Measurements from ENCODE around the gene OR6N1.

Gene OR6N1

DNA sequence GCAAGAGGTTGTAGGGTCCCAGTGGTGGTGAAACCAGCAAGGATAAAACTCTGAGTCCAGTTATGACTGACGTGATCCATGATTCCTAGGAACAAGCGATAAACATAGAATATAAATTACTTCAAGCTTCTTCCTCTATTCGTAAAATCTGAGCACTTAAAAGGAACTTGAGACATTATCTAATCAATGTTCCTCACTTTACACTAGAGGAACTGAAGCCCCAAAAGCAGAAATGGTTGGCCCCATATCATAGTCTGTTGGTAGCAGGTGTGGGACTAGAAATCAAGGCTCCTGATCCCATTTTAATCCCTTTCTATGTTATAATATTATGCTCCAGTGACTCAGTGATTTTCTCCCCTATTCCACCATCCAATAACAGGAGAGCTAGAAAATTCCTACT, 37.3 kb upstream of the OR6N1 start:
- Histone ChIP-seq H3K4me1 (ENCODE audit: control insufficient read depth, insufficient read depth, low read length, unreplicated experiment) (no peaks in the 10 kb centered on the region), H3K36me3 (ENCODE audit: insufficient read depth, low read length) (no peaks in the 10 kb centered on the region), H3K27ac (ENCODE audit: low read depth, low read length) (no peak overlapping the region), H2AFZ (ENCODE audit: low read length, unreplicated experiment) (no peak overlapping the region), H3K4me3 (ENCODE audit: low read depth, low read length) (no peak overlapping the region), H3K27me3 (ENCODE audit: insufficient read depth, low read length) (no peaks in the 10 kb centered on the region), H3K79me2 (ENCODE audit: control insufficient read depth, insufficient read depth, low read length, unreplicated experiment) (no peaks in the 10 kb centered on the region)

DNA sequence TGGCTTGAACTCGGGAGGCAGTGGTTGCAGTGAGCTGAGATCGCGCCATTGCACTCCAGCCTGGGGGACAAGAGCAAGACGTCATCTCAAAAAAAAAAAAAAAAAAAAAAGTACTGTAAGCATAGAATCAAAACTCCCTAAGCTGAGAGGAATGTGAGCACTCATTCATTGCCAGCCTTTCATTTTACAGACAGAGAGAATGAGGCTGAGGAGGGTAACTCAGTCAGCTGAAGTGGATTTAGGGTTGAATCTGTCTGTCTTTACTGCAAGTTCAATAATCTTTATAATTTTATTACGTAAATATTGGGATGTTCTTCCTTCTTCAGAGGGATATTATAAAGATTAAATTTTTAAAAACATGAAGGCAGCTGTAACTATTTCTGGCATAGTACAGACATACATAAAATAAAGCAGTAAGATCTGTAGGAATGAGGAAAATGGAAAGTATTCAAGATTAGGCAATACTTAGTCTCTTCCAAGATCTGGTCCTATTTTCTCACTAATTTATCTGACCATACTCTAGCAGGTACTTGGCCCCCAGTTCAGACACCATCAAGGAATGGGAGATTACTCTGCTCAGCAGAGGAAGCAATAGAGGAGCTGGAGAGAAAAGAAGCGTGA, 35.0 kb upstream of the OR6N1 start:
- Histone ChIP-seq H3K4me1 (ENCODE audit: control insufficient read depth, insufficient read depth, low read length, unreplicated experiment) (no peaks in the 10 kb centered on the region), H3K36me3 (ENCODE audit: insufficient read depth, low read length) (no peaks in the 10 kb centered on the region), H3K4me3 (ENCODE audit: low read depth, low read length) (no peak overlapping the region), H2AFZ (ENCODE audit: low read length, unreplicated experiment) (no peak overlapping the region), H3K27ac (ENCODE audit: low read depth, low read length) (no peak overlapping the region), H3K27me3 (ENCODE audit: insufficient read depth, low read length) (no peaks in the 10 kb centered on the region), H3K79me2 (ENCODE audit: control insufficient read depth, insufficient read depth, low read length, unreplicated experiment) (no peaks in the 10 kb centered on the region)

DNA sequence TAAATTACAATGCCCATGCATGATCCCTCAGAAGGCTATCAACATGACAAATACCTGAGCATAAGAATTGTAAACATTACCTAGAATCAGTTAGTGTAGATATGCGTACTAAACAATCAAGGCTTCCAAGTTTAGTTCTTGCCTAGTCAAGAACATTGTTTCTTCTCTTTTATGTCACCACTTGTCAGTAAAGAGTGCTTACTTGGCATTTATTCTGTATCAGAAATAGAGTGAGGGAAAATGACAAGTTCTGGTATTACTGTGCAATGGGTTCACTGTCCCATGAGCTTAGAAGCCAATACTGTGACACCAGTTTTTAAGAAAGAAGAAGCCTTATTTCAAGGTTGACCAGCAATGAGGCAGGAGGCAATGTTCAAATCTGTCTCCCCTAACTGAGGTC, 31.7 kb upstream of the OR6N1 start:
- Histone ChIP-seq H3K79me2 (ENCODE audit: control insufficient read depth, insufficient read depth, low read length, unreplicated experiment) (no peaks in the 10 kb centered on the region), H3K4me1 (ENCODE audit: control insufficient read depth, insufficient read depth, low read length, unreplicated experiment) (no peaks in the 10 kb centered on the region), H3K27ac (ENCODE audit: low read depth, low read length) (no peak overlapping the region), H3K27me3 (ENCODE audit: insufficient read depth, low read length) (peaks cover 8% of the 10 kb centered on the region; the same call in 1 of the 2 replicates), H2AFZ (ENCODE audit: low read length, unreplicated experiment) (no peak overlapping the region), H3K4me3 (ENCODE audit: low read depth, low read length) (no peak overlapping the region), H3K36me3 (ENCODE audit: insufficient read depth, low read length) (no peaks in the 10 kb centered on the region)

DNA sequence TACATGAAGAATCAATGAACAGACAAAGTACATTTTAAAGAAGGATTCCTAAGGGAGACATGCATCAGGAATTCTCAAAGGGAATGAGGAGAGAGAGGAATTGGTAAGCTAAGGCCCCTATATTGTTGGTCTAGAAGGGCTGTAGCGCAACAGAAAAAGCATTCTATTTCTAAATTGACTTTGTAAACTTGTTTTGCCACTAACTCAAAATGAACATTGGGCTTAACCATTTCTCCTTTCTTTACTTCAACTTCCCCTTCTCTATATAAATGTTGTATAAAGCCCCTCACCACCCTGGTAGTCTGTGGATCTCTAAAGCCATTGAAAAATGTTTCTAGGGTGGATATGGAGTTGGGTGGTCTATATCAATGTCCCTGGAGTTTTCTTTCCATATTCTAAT, 29.4 kb upstream of the OR6N1 start:
- Histone ChIP-seq H3K4me3 (ENCODE audit: low read depth, low read length) (no peak overlapping the region), H3K27ac (ENCODE audit: low read depth, low read length) (no peak overlapping the region), H3K36me3 (ENCODE audit: insufficient read depth, low read length) (no peaks in the 10 kb centered on the region), H2AFZ (ENCODE audit: low read length, unreplicated experiment) (no peak overlapping the region), H3K27me3 (ENCODE audit: insufficient read depth, low read length) (peaks cover 8% of the 10 kb centered on the region; the same call in 1 of the 2 replicates), H3K79me2 (ENCODE audit: control insufficient read depth, insufficient read depth, low read length, unreplicated experiment) (no peaks in the 10 kb centered on the region), H3K4me1 (ENCODE audit: control insufficient read depth, insufficient read depth, low read length, unreplicated experiment) (no peaks in the 10 kb centered on the region)

DNA sequence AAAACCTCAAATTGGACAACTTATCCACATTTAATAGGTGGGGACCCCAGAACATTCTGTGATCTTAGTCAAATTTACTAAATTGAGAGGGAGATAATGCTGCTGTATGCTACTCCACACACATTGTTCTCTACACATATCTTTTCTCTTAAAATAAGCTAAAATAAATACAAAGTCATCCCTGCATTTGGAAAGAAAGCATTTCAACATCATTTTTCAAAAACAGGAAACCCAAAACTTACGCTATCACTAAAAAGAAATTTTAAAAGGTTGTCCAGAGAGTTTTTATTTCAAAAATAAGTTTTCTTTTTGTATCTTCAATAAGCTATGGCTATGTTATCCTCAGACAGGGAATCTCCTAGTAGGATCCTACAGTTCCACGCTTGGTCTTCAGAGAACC, 28.5 kb upstream of the OR6N1 start:
- no peaks in the 10 kb centered on the region for H3K36me3 ChIP-seq (ENCODE audit: insufficient read depth, low read length)
- no peaks in the 10 kb centered on the region for H3K4me1 ChIP-seq (ENCODE audit: control insufficient read depth, insufficient read depth, low read length, unreplicated experiment)
- H3K27me3 ChIP-seq (ENCODE audit: insufficient read depth, low read length), result peaks cover 8% of the 10 kb centered on the region; the same call in 1 of the 2 replicates
- no peak overlapping the region for H2AFZ ChIP-seq (ENCODE audit: low read length, unreplicated experiment)
- H3K27ac ChIP-seq (ENCODE audit: low read depth, low read length), result no peak overlapping the region
- no peak overlapping the region for H3K4me3 ChIP-seq (ENCODE audit: low read depth, low read length)
- H3K79me2 ChIP-seq (ENCODE audit: control insufficient read depth, insufficient read depth, low read length, unreplicated experiment), result no peaks in the 10 kb centered on the region

DNA sequence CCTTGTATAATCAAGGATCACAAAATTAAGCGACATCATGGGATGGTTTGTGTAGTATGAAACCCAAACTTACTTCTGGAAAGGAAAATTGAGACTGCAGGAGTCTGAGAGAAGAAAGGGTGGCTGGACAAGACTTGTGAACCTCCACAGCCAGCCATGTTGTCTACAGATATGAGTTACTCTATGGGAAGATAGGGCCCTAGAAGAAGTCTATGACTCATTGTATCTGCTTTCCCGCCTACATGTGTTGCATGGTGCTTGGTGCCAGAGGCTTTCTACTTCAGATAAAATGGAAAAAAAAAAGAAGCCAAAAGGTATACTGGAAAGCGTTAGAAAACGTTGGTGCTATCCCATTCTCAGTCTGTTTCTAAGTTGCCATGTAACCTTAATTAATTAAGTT, 27.7 kb upstream of the OR6N1 start:
- no peak overlapping the region for H3K4me3 ChIP-seq (ENCODE audit: low read depth, low read length)
- no peaks in the 10 kb centered on the region for H3K4me1 ChIP-seq (ENCODE audit: control insufficient read depth, insufficient read depth, low read length, unreplicated experiment)
- H2AFZ ChIP-seq (ENCODE audit: low read length, unreplicated experiment), result no peak overlapping the region
- no peaks in the 10 kb centered on the region for H3K36me3 ChIP-seq (ENCODE audit: insufficient read depth, low read length)
- peaks cover 8% of the 10 kb centered on the region; the same call in 1 of the 2 replicates for H3K27me3 ChIP-seq (ENCODE audit: insufficient read depth, low read length)
- H3K79me2 ChIP-seq (ENCODE audit: control insufficient read depth, insufficient read depth, low read length, unreplicated experiment), result no peaks in the 10 kb centered on the region
- no peak overlapping the region for H3K27ac ChIP-seq (ENCODE audit: low read depth, low read length)

DNA sequence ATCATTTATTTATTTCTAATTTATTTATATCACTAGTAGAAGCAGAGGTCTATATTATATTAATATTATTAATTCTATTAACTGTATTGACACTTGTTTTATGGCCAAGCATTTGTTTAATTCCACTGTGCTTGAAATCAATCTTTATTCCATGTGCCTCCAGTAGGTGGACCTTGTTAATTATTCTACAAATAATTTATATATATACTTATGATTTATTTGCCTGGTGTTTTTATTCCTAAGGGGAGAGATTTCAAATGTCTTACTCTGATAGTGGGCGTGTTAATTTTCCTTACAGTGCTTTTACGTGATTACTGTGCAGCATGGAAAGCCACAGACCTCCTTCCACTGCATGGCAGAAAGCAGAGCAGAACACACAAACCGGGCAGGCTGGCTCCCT, 26.5 kb upstream of the OR6N1 start:
- Histone ChIP-seq H3K4me3 (ENCODE audit: low read depth, low read length) (no peak overlapping the region), H3K27me3 (ENCODE audit: insufficient read depth, low read length) (peaks cover 8% of the 10 kb centered on the region; the same call in 1 of the 2 replicates), H3K36me3 (ENCODE audit: insufficient read depth, low read length) (no peaks in the 10 kb centered on the region), H3K27ac (ENCODE audit: low read depth, low read length) (no peak overlapping the region), H3K79me2 (ENCODE audit: control insufficient read depth, insufficient read depth, low read length, unreplicated experiment) (no peaks in the 10 kb centered on the region), H2AFZ (ENCODE audit: low read length, unreplicated experiment) (no peak overlapping the region), H3K4me1 (ENCODE audit: control insufficient read depth, insufficient read depth, low read length, unreplicated experiment) (no peaks in the 10 kb centered on the region)

DNA sequence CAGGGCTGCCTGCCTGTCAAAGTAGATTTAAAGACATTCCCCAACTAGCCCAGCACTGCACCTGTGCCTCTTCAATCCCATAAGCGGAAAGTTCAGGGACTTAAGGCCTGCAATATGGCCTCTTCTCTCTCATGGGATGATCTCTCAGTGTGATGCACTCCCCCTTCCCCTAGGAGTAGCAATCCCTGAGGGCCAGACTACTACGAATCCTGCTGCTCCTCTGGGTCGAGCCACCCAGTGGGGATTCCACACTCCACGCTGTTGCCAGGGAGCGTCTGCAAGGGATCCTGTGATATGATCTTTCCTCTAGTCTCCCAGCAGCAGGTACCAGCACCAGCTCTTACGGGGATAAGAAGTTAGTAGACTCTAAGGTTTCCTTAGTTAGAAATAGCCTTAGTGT, 22.3 kb upstream of the OR6N1 start:
- Histone ChIP-seq H3K4me3 (ENCODE audit: low read depth, low read length) (no peak overlapping the region), H2AFZ (ENCODE audit: low read length, unreplicated experiment) (no peak overlapping the region), H3K27ac (ENCODE audit: low read depth, low read length) (no peak overlapping the region), H3K36me3 (ENCODE audit: insufficient read depth, low read length) (no peaks in the 10 kb centered on the region), H3K27me3 (ENCODE audit: insufficient read depth, low read length) (0 out of 2 replicates have a peak, but pooled peaks cover 3% of the 10 kb centered on the region), H3K79me2 (ENCODE audit: control insufficient read depth, insufficient read depth, low read length, unreplicated experiment) (no peaks in the 10 kb centered on the region), H3K4me1 (ENCODE audit: control insufficient read depth, insufficient read depth, low read length, unreplicated experiment) (no peaks in the 10 kb centered on the region)

DNA sequence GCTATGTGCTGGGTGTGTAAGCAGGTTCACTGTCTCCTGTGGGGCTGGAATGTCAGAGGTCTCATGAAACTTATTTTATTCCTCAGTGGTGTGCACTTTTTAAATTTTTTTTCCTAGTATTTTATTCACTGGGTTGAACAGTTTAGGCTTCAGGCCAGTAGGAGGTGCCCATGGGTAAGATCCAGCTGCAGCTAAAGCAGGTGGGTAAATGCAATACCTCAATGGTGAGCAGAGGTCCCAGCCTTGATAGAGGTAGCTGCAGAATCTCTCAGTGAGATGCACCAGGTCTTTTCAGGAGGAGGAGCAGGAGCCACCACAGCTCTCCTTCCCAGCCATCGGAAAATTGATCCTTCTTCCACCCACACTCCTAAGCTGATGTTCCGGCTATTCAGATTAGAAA, 21.6 kb upstream of the OR6N1 start:
- no peak overlapping the region for H3K27ac ChIP-seq (ENCODE audit: low read depth, low read length)
- no peaks in the 10 kb centered on the region for H3K4me1 ChIP-seq (ENCODE audit: control insufficient read depth, insufficient read depth, low read length, unreplicated experiment)
- H3K36me3 ChIP-seq (ENCODE audit: insufficient read depth, low read length), result no peaks in the 10 kb centered on the region
- no peaks in the 10 kb centered on the region for H3K27me3 ChIP-seq (ENCODE audit: insufficient read depth, low read length)
- no peak overlapping the region for H2AFZ ChIP-seq (ENCODE audit: low read length, unreplicated experiment)
- H3K79me2 ChIP-seq (ENCODE audit: control insufficient read depth, insufficient read depth, low read length, unreplicated experiment), result no peaks in the 10 kb centered on the region
- no peak overlapping the region for H3K4me3 ChIP-seq (ENCODE audit: low read depth, low read length)

DNA sequence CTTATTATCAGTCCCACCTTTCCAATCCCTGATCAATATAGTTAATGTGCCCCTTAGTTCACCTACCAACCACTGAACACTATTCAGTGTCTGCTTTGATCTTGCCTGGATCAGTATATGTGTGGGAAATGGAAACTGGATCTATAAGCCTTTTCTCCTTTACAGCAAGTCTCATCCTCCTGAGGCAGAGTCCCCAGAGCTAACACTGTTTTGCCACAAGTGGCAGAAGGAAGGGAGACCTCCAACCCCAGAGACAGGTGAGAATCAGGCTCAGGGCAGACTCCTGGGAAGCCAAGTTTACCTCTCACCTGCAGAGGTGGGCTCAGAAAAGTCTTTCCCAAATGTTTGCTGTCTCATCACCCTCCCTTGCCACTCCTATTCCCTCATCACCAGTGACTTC, 9.1 kb upstream of the OR6N1 start, which contains the start of gene OR6N2:
OR6N2 (minus strand) TSS at position 101 of the 400 bp plus-strand sequence. CDS start 3,569 bp downstream, outside the sequence.
- Histone ChIP-seq H3K4me1 (ENCODE audit: control insufficient read depth, insufficient read depth, low read length, unreplicated experiment) (no peaks in the 10 kb centered on the region), H3K27ac (ENCODE audit: low read depth, low read length) (no peak within 1 kb of the TSS), H3K79me2 (ENCODE audit: control insufficient read depth, insufficient read depth, low read length, unreplicated experiment) (no peaks in the 10 kb centered on the region), H3K36me3 (ENCODE audit: insufficient read depth, low read length) (no peaks in the 10 kb centered on the region), H3K27me3 (ENCODE audit: insufficient read depth, low read length) (no peaks in the 10 kb centered on the region), H3K4me3 (ENCODE audit: low read depth, low read length) (no peak within 1 kb of the TSS), H2AFZ (ENCODE audit: low read length, unreplicated experiment) (no peak within 1 kb of the TSS)

DNA sequence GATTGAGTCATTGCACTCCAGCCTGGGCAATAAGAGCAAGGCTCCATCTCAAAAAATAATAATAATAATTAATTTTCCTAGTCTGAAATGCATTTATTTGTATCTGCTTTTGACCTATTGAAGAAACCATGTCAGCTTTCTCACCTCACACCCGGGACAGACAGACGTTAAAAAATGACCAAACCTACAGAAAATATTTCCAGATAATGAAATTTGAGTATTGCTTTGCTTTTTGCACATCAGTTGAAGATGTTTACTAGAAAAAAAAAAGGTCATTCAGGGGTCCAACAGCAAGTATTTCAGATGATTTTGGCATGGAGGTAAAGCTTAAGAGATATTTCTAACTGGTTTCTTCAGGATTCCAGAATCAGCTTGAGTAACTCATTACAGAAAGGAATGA, 17.6 kb downstream of the OR6N1 start, which contains the start of gene OR6K6:
OR6K6 (plus strand) TSS at position 301 of the 400 bp plus-strand sequence. CDS start 168 bp downstream, outside the sequence.
- Histone ChIP-seq H2AFZ (ENCODE audit: low read length, unreplicated experiment) (no peak within 1 kb of the TSS), H3K27ac (ENCODE audit: low read depth, low read length) (no peak within 1 kb of the TSS), H3K27me3 (ENCODE audit: insufficient read depth, low read length) (no peaks in the 10 kb centered on the region), H3K36me3 (ENCODE audit: insufficient read depth, low read length) (no peaks in the 10 kb centered on the region), H3K79me2 (ENCODE audit: control insufficient read depth, insufficient read depth, low read length, unreplicated experiment) (no peaks in the 10 kb centered on the region), H3K4me1 (ENCODE audit: control insufficient read depth, insufficient read depth, low read length, unreplicated experiment) (no peaks in the 10 kb centered on the region), H3K4me3 (ENCODE audit: low read depth, low read length) (no peak within 1 kb of the TSS)
